Liver (tissue), 9 donors: Measurements from ENCODE around the gene CMIP. TPM values are rescaled to one million over a fixed set of nuclear protein-coding genes. Genes with fewer than 3 reads are reported as not detected.

Experiments
- DNase-seq: peaks from one replicate; pipeline ENCODE4 v3.0.0-alpha.2; 2017; ENCODE audit warnings: low spot score
- H3K27ac ChIP-seq, 2 donors: one replicate each; pipeline ENCODE4 v1.7.0; 2013; ENCODE audit warnings: inconsistent platforms in 2 of 2, low read length in 2 of 2, control low read depth in 1 of 2, low read depth in 1 of 2, mild to moderate bottlenecking in 1 of 2
- H3K27me3 ChIP-seq, 4 donors: one replicate each; pipeline versions ENCODE4 v1.6.1 to v1.7.0; 2013; ENCODE audit warnings: low read length in 3 of 4, inconsistent platforms in 1 of 4, mild to moderate bottlenecking in 1 of 4, moderate library complexity in 1 of 4; ENCODE audit not compliant: control insufficient read depth in 4 of 4, insufficient read depth in 4 of 4
- H3K36me3 ChIP-seq, 4 donors: one replicate each; pipeline versions ENCODE4 v1.6.1 to v1.7.0; 2013; ENCODE audit warnings: low read length in 3 of 4, mild to moderate bottlenecking in 3 of 4, low read depth in 1 of 4, moderate library complexity in 1 of 4; ENCODE audit not compliant: control insufficient read depth in 4 of 4, insufficient read depth in 3 of 4
- H3K4me1 ChIP-seq, 4 donors: one replicate each; pipeline versions ENCODE4 v1.6.1 to v1.7.0; 2013; ENCODE audit warnings: low read length in 3 of 4, mild to moderate bottlenecking in 3 of 4, moderate library complexity in 1 of 4; ENCODE audit not compliant: control insufficient read depth in 4 of 4, insufficient read depth in 4 of 4
- H3K4me3 ChIP-seq, 3 donors: one replicate each; pipeline versions ENCODE4 v1.6.1 to v1.7.0; 2013; ENCODE audit warnings: low read length in 3 of 3, control low read depth in 1 of 3, low read depth in 1 of 3, mild to moderate bottlenecking in 1 of 3
- H3K9ac ChIP-seq, 2 donors: one replicate each; pipeline ENCODE4 v1.7.0; 2013; ENCODE audit warnings: low read length in 2 of 2, mild to moderate bottlenecking in 2 of 2, moderate library complexity in 2 of 2, control low read depth in 1 of 2, low read depth in 1 of 2
- H3K9me3 ChIP-seq, 4 donors: one replicate each; pipeline versions ENCODE4 v1.6.1 to v1.7.0; 2013; ENCODE audit warnings: low read length in 3 of 4; ENCODE audit not compliant: control insufficient read depth in 4 of 4
- EGR1 ChIP-seq, 2 donors: IDR thresholded peaks; 2 replicates each; pipeline ENCODE4 v1.6.1; 2016 to 2018; ENCODE audit warnings: antibody characterized with exemption in 2 of 2, low read depth in 2 of 2
- FOXA1 ChIP-seq: IDR thresholded peaks from 2 replicates; pipeline ENCODE4 v1.6.1; 2016; ENCODE audit warnings: antibody characterized with exemption
- GABPA ChIP-seq, 2 donors: IDR thresholded peaks in 1 of 2; conservative IDR thresholded peaks in 1 of 2; 2 replicates each; pipeline ENCODE4 v1.6.1; 2016; ENCODE audit warnings: antibody characterized with exemption in 2 of 2, mild to moderate bottlenecking in 1 of 2, moderate library complexity in 1 of 2
- HNF4A ChIP-seq, 2 donors: conservative IDR thresholded peaks; 2 replicates each; pipeline ENCODE4 v1.6.1; 2016; ENCODE audit warnings: antibody characterized with exemption in 2 of 2, mild to moderate bottlenecking in 2 of 2
- HNF4G ChIP-seq: IDR thresholded peaks from 2 replicates; pipeline ENCODE4 v1.6.1; 2016; ENCODE audit warnings: antibody characterized with exemption
- NR2F2 ChIP-seq: IDR thresholded peaks from 2 replicates; pipeline ENCODE4 v1.6.1; 2016; ENCODE audit warnings: antibody characterized with exemption
- RAD21 ChIP-seq, 2 donors: IDR thresholded peaks; 2 replicates each; pipeline ENCODE4 v1.6.1; 2016; ENCODE audit warnings: antibody characterized with exemption in 2 of 2, mild to moderate bottlenecking in 2 of 2
- SP1 ChIP-seq: IDR thresholded peaks from 2 replicates; pipeline ENCODE4 v1.6.1; 2018; ENCODE audit warnings: antibody characterized with exemption, mild to moderate bottlenecking
- WGBS: extraction: QIAGEN DNeasy Blood & Tissue Kit; methylation state at CpG from one replicate; pipeline ENCODE4 v1.1.7; 2013; 5-methylcytosine and 5-hydroxymethylcytosine counted together
- polyA plus RNA-seq, 2 donors: library from polyadenylated mRNA; stranded (reverse) in 1 of 2; unstranded in 1 of 2; fragments of 200-250 nt in 1 of 2; fragments of >200 nt in 1 of 2; fragmentation: Nextera tagmentation in 1 of 2; extraction: Ambion mirVana in 1 of 2; gene quantifications; one replicate each; pipeline versions ENCODE4 v1.2.1 to v1.2.3, GENCODE V29; 2013 to 2015
- total RNA-seq, 2 donors: library from RNA; depleted of rRNA; stranded (reverse); fragments of >200 nt; gene quantifications; one replicate each; pipeline ENCODE4 v1.2.3, GENCODE V29; 2014
- TF ChIP-seq, protein P1 (sequence below): fragments of 150-350 bp; IDR thresholded peaks from 2 replicates; pipeline ENCODE4 v1.5.1; 2017; ENCODE audit warnings: improper control_type of control experiment, low read depth, low read length; ENCODE audit not compliant: missing input control
- TF ChIP-seq, protein P2 (sequence below): IDR thresholded peaks from 2 replicates; pipeline ENCODE4 v1.6.1; 2016; ENCODE audit warnings: antibody characterized with exemption, mild to moderate bottlenecking
- TF ChIP-seq, protein P3 (sequence below): IDR thresholded peaks from 2 replicates; pipeline ENCODE4 v1.6.1; 2016; ENCODE audit warnings: antibody characterized with exemption
- TF ChIP-seq, protein P4 (sequence below): IDR thresholded peaks from 2 replicates; pipeline ENCODE4 v1.6.1; 2016; ENCODE audit warnings: antibody characterized with exemption
- donor health status: healthy.
- donor health status: healthy.
- donor health status: healthy.
- donor health status: healthy.
- donor health status: healthy.

Gene CMIP
- total and polyA plus RNA-seq, 4 donors, result 1.7 to 15.6 (median 10.1) TPM

DNA sequence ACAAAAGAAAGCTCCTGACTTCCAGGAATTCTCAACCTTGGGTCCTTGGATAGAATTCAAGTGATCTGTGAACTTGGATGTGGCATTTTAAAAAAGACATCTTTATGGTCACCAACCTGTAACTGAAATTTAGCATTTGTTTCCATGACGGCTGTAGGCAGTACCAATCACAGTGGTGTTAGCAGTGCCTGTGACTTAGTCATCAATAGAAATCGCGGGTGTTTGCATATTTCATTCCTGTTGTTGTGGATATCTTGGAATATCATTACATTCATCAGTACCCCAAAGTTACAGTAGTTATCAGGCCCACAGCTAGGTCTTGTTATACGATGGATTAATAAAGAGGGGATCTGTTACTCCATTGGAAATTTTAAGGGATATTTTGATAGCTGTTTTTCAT is 81.6 kb downstream of the CMIP start:
- TF ChIP-seq GABPA (IDR thresholded peaks at IDR 0.05 in 1 of 2, conservative IDR thresholded peaks at IDR 0.05 in 1 of 2) (no peak), HNF4A (conservative IDR thresholded peaks at IDR 0.05) (peak in 1 of 2 donors; percentile 4)
- Histone ChIP-seq H3K27me3 (no peaks in the 10 kb centered on the region), H3K4me3 (no peak overlapping the region), H3K9ac (no peak overlapping the region), H3K4me1 (peaks cover 0 to 13% (median 4%) of the 10 kb centered on the region in 4 donors), H3K27ac (no peak overlapping the region), H3K9me3 (no peaks in the 10 kb centered on the region), H3K36me3 (no peaks in the 10 kb centered on the region)
- 81% methylated on average over 4 of the region's 4 CpGs for WGBS
- no peak for DNase-seq

DNA sequence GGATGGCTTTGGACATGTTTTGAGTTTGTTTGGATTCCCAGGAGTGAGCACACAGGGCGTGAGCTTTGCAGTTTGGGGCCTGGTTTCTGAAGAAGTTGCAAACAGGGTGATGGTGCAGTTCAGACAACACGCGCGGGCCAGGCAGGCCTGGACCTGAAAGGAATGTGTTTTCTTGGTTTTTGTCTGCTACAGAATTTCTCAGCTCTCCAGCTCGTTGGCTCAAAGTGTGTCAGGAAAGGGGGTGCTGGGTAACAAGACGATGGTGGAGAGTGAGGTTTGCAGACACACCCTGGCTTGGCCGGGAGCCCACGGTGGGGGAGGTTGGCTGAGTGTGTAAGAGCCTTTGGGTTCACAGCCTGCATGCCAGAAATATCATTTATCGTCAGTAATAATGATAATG is 82.3 kb downstream of the CMIP start:
- peak; percentile 57 for DNase-seq
- WGBS, result 61% methylated on average over 9 of the region's 9 CpGs
- Histone ChIP-seq H3K4me3 (no peak overlapping the region), H3K9ac (no peak overlapping the region), H3K9me3 (no peaks in the 10 kb centered on the region), H3K4me1 (peaks cover 2 to 13% (median 8%) of the 10 kb centered on the region in 4 donors), H3K36me3 (no peaks in the 10 kb centered on the region), H3K27me3 (no peaks in the 10 kb centered on the region), H3K27ac (no peak overlapping the region)
- TF ChIP-seq GABPA (IDR thresholded peaks at IDR 0.05 in 1 of 2, conservative IDR thresholded peaks at IDR 0.05 in 1 of 2) (no peak), EGR1 (IDR thresholded peaks at IDR 0.05; ENCODE audit: low read depth in 2 of 2) (no peak), FOXA1 (no peak), RAD21 (IDR thresholded peaks at IDR 0.05) (no peak), HNF4G (no peak)
- TF ChIP-seq, protein P1, sequence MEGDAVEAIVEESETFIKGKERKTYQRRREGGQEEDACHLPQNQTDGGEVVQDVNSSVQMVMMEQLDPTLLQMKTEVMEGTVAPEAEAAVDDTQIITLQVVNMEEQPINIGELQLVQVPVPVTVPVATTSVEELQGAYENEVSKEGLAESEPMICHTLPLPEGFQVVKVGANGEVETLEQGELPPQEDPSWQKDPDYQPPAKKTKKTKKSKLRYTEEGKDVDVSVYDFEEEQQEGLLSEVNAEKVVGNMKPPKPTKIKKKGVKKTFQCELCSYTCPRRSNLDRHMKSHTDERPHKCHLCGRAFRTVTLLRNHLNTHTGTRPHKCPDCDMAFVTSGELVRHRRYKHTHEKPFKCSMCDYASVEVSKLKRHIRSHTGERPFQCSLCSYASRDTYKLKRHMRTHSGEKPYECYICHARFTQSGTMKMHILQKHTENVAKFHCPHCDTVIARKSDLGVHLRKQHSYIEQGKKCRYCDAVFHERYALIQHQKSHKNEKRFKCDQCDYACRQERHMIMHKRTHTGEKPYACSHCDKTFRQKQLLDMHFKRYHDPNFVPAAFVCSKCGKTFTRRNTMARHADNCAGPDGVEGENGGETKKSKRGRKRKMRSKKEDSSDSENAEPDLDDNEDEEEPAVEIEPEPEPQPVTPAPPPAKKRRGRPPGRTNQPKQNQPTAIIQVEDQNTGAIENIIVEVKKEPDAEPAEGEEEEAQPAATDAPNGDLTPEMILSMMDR, result no peak
- TF ChIP-seq, protein P2, sequence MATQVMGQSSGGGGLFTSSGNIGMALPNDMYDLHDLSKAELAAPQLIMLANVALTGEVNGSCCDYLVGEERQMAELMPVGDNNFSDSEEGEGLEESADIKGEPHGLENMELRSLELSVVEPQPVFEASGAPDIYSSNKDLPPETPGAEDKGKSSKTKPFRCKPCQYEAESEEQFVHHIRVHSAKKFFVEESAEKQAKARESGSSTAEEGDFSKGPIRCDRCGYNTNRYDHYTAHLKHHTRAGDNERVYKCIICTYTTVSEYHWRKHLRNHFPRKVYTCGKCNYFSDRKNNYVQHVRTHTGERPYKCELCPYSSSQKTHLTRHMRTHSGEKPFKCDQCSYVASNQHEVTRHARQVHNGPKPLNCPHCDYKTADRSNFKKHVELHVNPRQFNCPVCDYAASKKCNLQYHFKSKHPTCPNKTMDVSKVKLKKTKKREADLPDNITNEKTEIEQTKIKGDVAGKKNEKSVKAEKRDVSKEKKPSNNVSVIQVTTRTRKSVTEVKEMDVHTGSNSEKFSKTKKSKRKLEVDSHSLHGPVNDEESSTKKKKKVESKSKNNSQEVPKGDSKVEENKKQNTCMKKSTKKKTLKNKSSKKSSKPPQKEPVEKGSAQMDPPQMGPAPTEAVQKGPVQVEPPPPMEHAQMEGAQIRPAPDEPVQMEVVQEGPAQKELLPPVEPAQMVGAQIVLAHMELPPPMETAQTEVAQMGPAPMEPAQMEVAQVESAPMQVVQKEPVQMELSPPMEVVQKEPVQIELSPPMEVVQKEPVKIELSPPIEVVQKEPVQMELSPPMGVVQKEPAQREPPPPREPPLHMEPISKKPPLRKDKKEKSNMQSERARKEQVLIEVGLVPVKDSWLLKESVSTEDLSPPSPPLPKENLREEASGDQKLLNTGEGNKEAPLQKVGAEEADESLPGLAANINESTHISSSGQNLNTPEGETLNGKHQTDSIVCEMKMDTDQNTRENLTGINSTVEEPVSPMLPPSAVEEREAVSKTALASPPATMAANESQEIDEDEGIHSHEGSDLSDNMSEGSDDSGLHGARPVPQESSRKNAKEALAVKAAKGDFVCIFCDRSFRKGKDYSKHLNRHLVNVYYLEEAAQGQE, result no peak
- TF ChIP-seq, protein P3, sequence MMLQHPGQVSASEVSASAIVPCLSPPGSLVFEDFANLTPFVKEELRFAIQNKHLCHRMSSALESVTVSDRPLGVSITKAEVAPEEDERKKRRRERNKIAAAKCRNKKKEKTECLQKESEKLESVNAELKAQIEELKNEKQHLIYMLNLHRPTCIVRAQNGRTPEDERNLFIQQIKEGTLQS, result no peak

DNA sequence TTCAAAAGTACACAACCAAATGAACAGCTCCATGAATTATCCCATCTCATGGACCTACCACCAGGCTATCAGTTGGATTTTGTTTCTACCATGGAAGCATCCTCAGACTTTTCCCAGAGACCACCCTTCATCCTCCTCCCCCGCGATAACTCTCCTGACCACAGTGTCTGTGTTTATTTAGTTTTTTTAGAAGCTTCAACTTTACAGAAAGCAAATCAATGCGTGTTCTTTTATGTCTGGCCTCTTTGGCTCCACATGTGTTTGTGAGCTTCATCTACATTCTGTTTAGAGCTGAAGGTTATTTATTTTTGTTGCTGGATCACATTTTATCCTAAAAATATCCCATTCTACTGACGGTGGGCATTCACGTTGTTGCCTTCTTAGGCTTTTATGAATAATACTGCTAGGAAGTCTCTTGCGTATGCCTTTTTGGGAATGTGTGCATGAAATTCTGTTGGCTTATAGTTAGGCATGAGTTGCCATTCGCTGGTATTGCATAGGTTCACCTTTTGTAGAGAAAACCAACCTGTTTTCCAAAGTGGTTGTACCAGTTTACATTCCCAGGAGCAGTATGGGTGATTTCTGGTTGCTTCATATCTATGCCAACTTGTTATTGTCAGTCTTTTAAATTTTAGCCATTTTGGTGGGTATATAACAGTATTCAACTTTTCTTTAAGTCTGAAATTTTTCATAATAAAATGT is 83.0 kb downstream of the CMIP start:
- Histone ChIP-seq H3K9ac (no peak overlapping the region), H3K4me3 (no peak overlapping the region), H3K4me1 (peaks cover 5 to 20% (median 13%) of the 10 kb centered on the region in 4 donors), H3K9me3 (no peaks in the 10 kb centered on the region), H3K27me3 (no peaks in the 10 kb centered on the region), H3K36me3 (no peaks in the 10 kb centered on the region), H3K27ac (no peak overlapping the region)
- 79% methylated on average over 7 of the region's 7 CpGs for WGBS
- DNase-seq, result no peak
- TF ChIP-seq SP1, result no peak
- TF ChIP-seq NR2F2, result no peak
- TF ChIP-seq, protein P1, result no peak
- TF ChIP-seq, protein P2, result no peak
- TF ChIP-seq, protein P4, sequence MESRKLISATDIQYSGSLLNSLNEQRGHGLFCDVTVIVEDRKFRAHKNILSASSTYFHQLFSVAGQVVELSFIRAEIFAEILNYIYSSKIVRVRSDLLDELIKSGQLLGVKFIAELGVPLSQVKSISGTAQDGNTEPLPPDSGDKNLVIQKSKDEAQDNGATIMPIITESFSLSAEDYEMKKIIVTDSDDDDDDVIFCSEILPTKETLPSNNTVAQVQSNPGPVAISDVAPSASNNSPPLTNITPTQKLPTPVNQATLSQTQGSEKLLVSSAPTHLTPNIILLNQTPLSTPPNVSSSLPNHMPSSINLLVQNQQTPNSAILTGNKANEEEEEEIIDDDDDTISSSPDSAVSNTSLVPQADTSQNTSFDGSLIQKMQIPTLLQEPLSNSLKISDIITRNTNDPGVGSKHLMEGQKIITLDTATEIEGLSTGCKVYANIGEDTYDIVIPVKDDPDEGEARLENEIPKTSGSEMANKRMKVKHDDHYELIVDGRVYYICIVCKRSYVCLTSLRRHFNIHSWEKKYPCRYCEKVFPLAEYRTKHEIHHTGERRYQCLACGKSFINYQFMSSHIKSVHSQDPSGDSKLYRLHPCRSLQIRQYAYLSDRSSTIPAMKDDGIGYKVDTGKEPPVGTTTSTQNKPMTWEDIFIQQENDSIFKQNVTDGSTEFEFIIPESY, result no peak
